ENCODE data around the gene TAOK1. TPM values are rescaled to one million over a fixed set of nuclear protein-coding genes. Genes with fewer than 3 reads are reported as not detected.

Gene TAOK1
- total and polyA plus RNA-seq, 9 of the 15 experiments (the other 6 are each of a cell fraction or from before 2014, with no cell fraction given), result 3.2 to 33.1 (median 16.5) TPM

- no peaks in the 10 kb centered on the region for H3K27me3 ChIP-seq (ENCODE audit: control insufficient read depth in 2 of 2, insufficient read depth in 2 of 2, low read length in 2 of 2)
- peaks cover 2% of the 10 kb centered on the region for H3K9me1 ChIP-seq (ENCODE audit: control insufficient read depth, insufficient read depth, low read length)
- H3K27ac ChIP-seq (ENCODE audit: extremely low read depth, low read depth, low read length), result no peak overlapping the region
- peaks cover 18% of the 10 kb centered on the region; the same call in 1 of the 3 replicates for H3K36me3 ChIP-seq (ENCODE audit: control insufficient read depth, insufficient read depth, low read length)
- peaks cover 15 to 59% of the 10 kb centered on the region in 2 experiments for H3K4me1 ChIP-seq (replicated peaks in 1 of 2; ENCODE audit: control insufficient read depth in 2 of 2, insufficient read depth in 2 of 2, low read length in 2 of 2)
- FAIRE-seq, result no peak
- no TSS peak for BruUV-seq (replicated peaks)
- H3K4me3 ChIP-seq, result no peak overlapping the region
- H3K79me2 ChIP-seq (ENCODE audit: control insufficient read depth, insufficient read depth, low read length), result peaks cover 24% of the 10 kb centered on the region
- no peaks in the 10 kb centered on the region for H3K9me3 ChIP-seq (replicated peaks; ENCODE audit: control insufficient read depth, insufficient read depth, low read depth, low read length)
- no peaks in the 10 kb centered on the region; the same call in 1 of the 2 replicates for H4K20me1 ChIP-seq (replicated peaks; ENCODE audit: control insufficient read depth, insufficient read depth, low read length)
- ChIA-PET CTCF (ENCODE audit: low intra/inter-chr PET ratio) (interaction anchor here (0.6 to 0.8 kb wide), 2 partner anchors 32 to 348 kb away, joined by 3 read pairs; no protein-coding TSS in a partner anchor), POLR2A (interaction anchor here (0.6 to 3.8 kb wide), 3 partner anchors 8 to 199 kb away, joined by 3 to 25 read pairs (median 4); no protein-coding TSS in a partner anchor)
- 59% methylated on average over 8 of the region's 8 CpGs for WGBS (ENCODE audit: insufficient coverage, low coverage, missing lambda C conversion rate)
- no peak for ATAC-seq
- intact Hi-C loops (cut with micrococcal nuclease), result no loop called here
- DNase-seq (ENCODE audit: extremely low read depth in 1 of 4, low spot score in 3 of 4), result peak in 2 of 4 experiments; percentile 30 to 36
- in situ Hi-C loops (cut with MboI), result no loop called here
- no peak overlapping the region for H3K4me2 ChIP-seq (ENCODE audit: insufficient read depth, low read length)
- H3K9ac ChIP-seq (ENCODE audit: insufficient read depth in 1 of 2, low read depth in 2 of 2, low read length in 2 of 2), result peak overlapping the region in 1 of 2 experiments; percentile 75; a peak in 2 of 4 replicates
- H2AFZ ChIP-seq (ENCODE audit: low read depth, low read length), result no peak overlapping the region
- TF ChIP-seq PRDM10 (IDR thresholded peaks at IDR 0.05; ENCODE audit: partially characterized antibody), result peak; percentile 12
- peak; percentile 60 for TF ChIP-seq CTCFL (IDR thresholded peaks at IDR 0.05; ENCODE audit: borderline replicate concordance, insufficient read depth, low read depth, low read length, poor library complexity, severe bottlenecking)
- no peak for TF ChIP-seq HBP1 (CRISPR knock-in tag; IDR thresholded peaks at IDR 0.05)
- peak in 1 of 2 experiments; percentile 41; a peak in 2 of 4 replicates for TF ChIP-seq RAD21 (CRISPR knock-in tag; conservative IDR thresholded peaks at IDR 0.05 in 1 of 2, IDR thresholded peaks at IDR 0.05 in 1 of 2)
Observed at GRCh38 chr17:29585080-29585751, 195.1 kb downstream of the TAOK1 start.

All from K562 (cell line).